Central memory CD8-positive, alpha-beta T cell (primary cell): ENCODE data around the gene NDOR1.

Experiments used
- ATAC-seq: fragments of 150-1000 bp; cut with Tn5 transposase; replicated peaks from 2 replicates; pipeline ENCODE4 v1.10.0; 2022; ENCODE audit warnings: mild to moderate bottlenecking, moderate FRiP score, moderate number of reproducible peaks; ENCODE audit not compliant: poor library complexity, severe bottlenecking; ENCODE audit errors: extremely low read depth
- DNase-seq, 2 donors: peaks; one replicate each; pipeline ENCODE4 v3.0.0; 2021; ENCODE audit warnings: low spot score in 2 of 2
- H3K27ac Mint-ChIP-seq: one replicate; pipeline ENCODE4 v1.8.0; 2022; ENCODE audit warnings: low read depth, mild to moderate bottlenecking, moderate library complexity, mixed read lengths
- H3K27me3 Mint-ChIP-seq: one replicate; pipeline ENCODE4 v1.8.0; 2022; ENCODE audit warnings: mixed read lengths
- H3K36me3 Mint-ChIP-seq: one replicate; pipeline ENCODE4 v1.8.0; 2022; ENCODE audit warnings: mild to moderate bottlenecking, moderate library complexity, mixed read lengths; ENCODE audit not compliant: insufficient read depth
- H3K4me1 Mint-ChIP-seq: one replicate; pipeline ENCODE4 v1.8.0; 2022; ENCODE audit warnings: mixed read lengths
- H3K4me3 Mint-ChIP-seq: one replicate; pipeline ENCODE4 v1.8.0; 2022; ENCODE audit warnings: mild to moderate bottlenecking, moderate library complexity, mixed read lengths
- H3K9me3 Mint-ChIP-seq: one replicate; pipeline ENCODE4 v1.8.0; 2022; ENCODE audit warnings: mixed read lengths

Gene NDOR1

DNA sequence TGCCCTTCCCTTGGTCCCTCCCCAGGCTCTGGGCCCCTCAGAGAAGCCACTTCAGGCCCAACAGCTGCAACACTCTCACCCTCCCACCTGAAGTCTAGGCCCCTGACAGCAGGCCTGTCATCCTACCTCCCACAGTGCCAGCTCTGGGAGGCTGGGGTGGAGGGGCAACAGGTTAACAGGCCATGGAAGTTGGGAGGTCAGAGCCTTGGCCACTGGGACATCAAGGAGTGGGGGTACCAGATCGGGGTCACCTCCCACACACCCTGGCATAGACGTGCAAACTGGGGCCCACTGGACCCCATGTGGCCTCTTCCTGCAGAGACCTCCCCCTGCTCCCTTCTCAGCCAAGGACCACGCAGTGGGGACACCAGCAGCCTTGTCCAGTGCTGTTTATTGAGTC is 14.3 kb upstream of the NDOR1 start:
- Mint-ChIP-seq H3K4me3 (peak overlapping the region; percentile 63), H3K36me3 (peaks cover 20% of the 10 kb centered on the region), H3K9me3 (no peaks in the 10 kb centered on the region), H3K4me1 (peaks cover 18% of the 10 kb centered on the region), H3K27ac (peak overlapping the region; percentile 87), H3K27me3 (no peaks in the 10 kb centered on the region)
- ATAC-seq (no peak), DNase-seq (no peak)

- no peak for ATAC-seq
- no peak for DNase-seq
- Mint-ChIP-seq H3K9me3 (no peaks in the 10 kb centered on the region), H3K4me1 (peaks cover 18% of the 10 kb centered on the region), H3K4me3 (no peak overlapping the region), H3K36me3 (peaks cover 20% of the 10 kb centered on the region), H3K27ac (no peak overlapping the region), H3K27me3 (no peaks in the 10 kb centered on the region)
Measured at GRCh38 chr9:137191691-137192447, 13.6 kb upstream of the NDOR1 start.

DNA sequence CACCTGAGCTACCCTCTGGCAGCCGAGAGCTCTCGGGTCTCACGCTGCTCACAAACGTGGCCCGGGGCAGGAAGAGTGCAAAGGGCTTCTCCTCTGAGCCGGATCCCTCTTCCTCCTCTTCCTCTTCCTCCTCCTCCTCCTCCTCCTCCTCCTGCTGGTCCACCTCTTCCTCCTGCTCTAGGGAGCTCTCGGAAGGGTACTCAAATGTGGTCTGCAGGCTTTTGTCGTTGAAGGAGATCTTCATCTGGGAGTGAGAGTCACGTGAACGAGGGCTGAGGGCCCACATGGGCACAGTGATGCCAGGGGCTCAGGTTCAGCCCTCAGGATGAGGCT is 13.1 kb upstream of the NDOR1 start:
- Mint-ChIP-seq H3K27ac (no peak overlapping the region), H3K4me1 (peaks cover 13% of the 10 kb centered on the region), H3K36me3 (peaks cover 19% of the 10 kb centered on the region), H3K27me3 (no peaks in the 10 kb centered on the region), H3K9me3 (no peaks in the 10 kb centered on the region), H3K4me3 (no peak overlapping the region)
- no peak for DNase-seq
- ATAC-seq, result no peak

DNA sequence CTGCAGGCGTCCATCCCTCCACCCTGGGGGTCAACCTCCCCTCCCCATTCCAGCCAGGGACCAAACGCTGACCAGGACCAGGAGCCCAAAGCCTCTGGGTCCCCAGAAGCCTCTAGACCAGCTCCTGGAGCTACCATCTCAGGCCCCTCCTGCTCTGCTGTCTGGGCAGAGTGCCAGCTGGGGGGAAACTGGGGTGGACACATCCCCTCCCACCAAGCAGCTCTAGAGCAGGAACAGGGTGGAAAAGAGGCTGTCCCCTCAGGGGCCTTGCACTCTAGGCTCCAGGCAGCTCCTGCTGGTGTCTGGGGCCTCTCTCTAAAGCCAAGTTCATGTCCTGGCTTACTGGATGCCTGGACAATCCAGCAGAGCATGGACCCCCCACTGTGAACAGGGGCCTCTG is 12.6 kb upstream of the NDOR1 start:
- Mint-ChIP-seq H3K27ac (no peak overlapping the region), H3K4me1 (peaks cover 9% of the 10 kb centered on the region), H3K4me3 (no peak overlapping the region), H3K27me3 (no peaks in the 10 kb centered on the region), H3K9me3 (no peaks in the 10 kb centered on the region), H3K36me3 (peaks cover 15% of the 10 kb centered on the region)
- ATAC-seq (no peak), DNase-seq (no peak)

DNA sequence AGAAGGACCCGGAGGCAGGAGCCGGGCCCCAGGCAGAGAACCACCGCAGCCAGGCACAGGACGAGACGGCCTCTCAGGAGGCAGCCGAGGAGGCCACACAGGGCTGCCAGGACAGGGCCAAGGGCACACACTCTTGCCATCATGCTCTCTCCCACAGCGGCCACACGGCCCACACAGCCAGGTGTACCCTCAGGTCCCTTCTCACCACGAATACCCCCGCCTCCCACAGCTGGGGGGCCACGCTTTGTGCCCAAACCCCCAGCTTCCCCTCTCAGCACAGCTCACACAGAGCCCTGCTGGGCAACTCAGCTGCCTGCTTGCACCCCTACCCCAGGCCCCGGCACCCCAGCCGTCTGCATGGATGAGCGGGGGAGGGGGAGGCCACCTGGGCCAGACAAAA is 11.7 kb upstream of the NDOR1 start:
- H3K27ac Mint-ChIP-seq, result no peak overlapping the region
- DNase-seq, result no peak

DNA sequence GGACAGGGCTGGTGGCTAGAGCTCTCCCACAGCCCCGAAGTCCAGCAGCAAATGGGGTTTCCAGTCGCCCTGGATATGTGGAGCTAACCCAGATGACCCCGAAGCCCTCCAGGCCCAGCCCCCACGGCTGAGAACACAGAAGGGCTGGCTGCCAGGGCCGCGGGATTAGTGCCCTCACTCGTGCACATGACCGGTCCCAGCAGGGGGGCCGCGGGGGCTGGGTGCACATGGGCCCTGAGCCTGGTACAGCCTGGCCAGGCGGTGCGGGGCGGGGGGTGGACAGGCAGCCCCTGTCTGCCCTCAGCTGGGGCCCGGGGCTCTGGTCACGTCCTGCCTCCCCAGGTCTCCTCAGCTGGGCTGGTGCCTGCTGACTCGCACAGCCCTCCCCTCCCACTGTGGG is 11.1 kb upstream of the NDOR1 start:
- Mint-ChIP-seq H3K4me1 (peaks cover 3% of the 10 kb centered on the region), H3K27ac (no peak overlapping the region), H3K9me3 (no peaks in the 10 kb centered on the region), H3K27me3 (no peaks in the 10 kb centered on the region), H3K36me3 (peaks cover 4% of the 10 kb centered on the region), H3K4me3 (no peak overlapping the region)
- no peak for DNase-seq
- ATAC-seq, result no peak

More for the DNA sequence above, 11.7 kb upstream of the NDOR1 start:
- Mint-ChIP-seq H3K4me1 (peaks cover 9% of the 10 kb centered on the region), H3K36me3 (peaks cover 8% of the 10 kb centered on the region), H3K9me3 (no peaks in the 10 kb centered on the region), H3K4me3 (no peak overlapping the region), H3K27me3 (no peaks in the 10 kb centered on the region)
- ATAC-seq, result no peak

DNA sequence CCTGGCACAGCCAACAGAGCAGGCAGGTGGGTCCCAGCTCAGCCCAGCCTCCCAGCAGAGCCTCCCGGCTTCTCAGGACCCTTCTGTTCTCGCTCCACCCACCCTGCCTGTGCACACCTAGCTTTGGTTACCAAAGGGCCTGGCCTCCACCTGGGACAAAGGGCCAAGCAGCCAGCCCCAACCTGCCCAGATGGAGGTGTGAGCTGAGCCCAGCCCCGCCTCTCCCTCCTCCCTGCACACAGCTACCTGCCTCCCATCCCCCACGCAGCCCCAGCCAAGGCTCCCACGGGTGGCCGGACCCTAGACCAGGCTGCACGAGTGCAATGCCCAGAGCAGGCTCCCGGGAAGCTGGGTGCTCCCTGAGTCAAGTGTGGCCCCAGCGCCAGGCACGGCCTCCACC is 10.6 kb upstream of the NDOR1 start:
- H3K27me3 Mint-ChIP-seq, result no peaks in the 10 kb centered on the region
- no peak overlapping the region for H3K27ac Mint-ChIP-seq
- no peaks in the 10 kb centered on the region for H3K9me3 Mint-ChIP-seq
- H3K4me3 Mint-ChIP-seq, result no peak overlapping the region
- peaks cover 5% of the 10 kb centered on the region for H3K36me3 Mint-ChIP-seq
- DNase-seq, result no peak
- ATAC-seq, result no peak
- no peaks in the 10 kb centered on the region for H3K4me1 Mint-ChIP-seq

DNA sequence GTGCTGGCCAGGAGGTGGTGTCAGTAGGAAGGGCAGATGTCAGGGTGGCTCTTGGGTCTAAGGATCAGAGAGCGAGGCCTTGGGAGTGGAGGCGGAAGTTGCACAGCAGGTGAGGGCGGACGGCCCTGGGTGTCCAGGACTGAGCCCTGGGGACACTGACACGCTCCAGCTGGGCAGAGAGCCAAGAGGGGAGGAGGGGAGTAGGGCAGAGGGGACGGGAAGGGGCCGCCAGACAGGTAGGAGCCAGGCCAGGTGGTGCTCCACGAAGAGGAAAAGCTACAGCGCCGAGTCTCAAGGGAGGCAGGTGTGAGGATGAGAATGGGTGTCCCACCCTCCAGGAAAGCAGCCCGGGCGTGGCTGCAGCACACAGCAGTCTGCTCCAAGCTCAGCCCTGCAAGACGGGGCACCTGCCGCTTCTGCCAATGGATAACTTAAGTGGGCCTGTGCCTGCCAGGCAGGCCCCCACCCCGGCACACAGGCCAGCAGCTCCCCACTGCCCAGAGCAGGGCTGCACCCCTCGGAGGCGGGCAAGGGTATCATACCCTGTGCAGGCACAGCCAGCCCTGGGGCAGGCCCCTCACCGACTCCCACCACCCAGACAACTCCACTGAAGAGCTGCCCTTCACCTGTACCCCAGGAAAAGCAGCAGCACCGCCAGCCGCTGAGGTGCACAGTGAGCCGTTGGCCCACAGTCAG is 9.8 kb upstream of the NDOR1 start:
- no peaks in the 10 kb centered on the region for H3K9me3 Mint-ChIP-seq
- peaks cover 5% of the 10 kb centered on the region for H3K36me3 Mint-ChIP-seq
- ATAC-seq (no peak), DNase-seq (no peak)
- H3K4me3 Mint-ChIP-seq, result no peak overlapping the region
- no peaks in the 10 kb centered on the region for H3K27me3 Mint-ChIP-seq
- H3K27ac Mint-ChIP-seq, result no peak overlapping the region
- H3K4me1 Mint-ChIP-seq, result no peaks in the 10 kb centered on the region

GRCh38 chr9:137198051-137198901 is 7.2 kb upstream of the NDOR1 start:
- no peaks in the 10 kb centered on the region for H3K9me3 Mint-ChIP-seq
- H3K36me3 Mint-ChIP-seq, result peaks cover 5% of the 10 kb centered on the region
- H3K4me3 Mint-ChIP-seq, result peak overlapping the region; percentile 78
- no peak overlapping the region for H3K27ac Mint-ChIP-seq
- no peak for ATAC-seq
- no peak for DNase-seq
- H3K4me1 Mint-ChIP-seq, result peaks cover 11% of the 10 kb centered on the region
- no peaks in the 10 kb centered on the region for H3K27me3 Mint-ChIP-seq

- Mint-ChIP-seq H3K27ac (no peak overlapping the region), H3K27me3 (no peaks in the 10 kb centered on the region), H3K9me3 (no peaks in the 10 kb centered on the region), H3K4me3 (peak overlapping the region; percentile 78), H3K36me3 (peaks cover 5% of the 10 kb centered on the region), H3K4me1 (peaks cover 11% of the 10 kb centered on the region)
- ATAC-seq (no peak), DNase-seq (no peak)
Measured at GRCh38 chr9:137198902-137199283, 6.6 kb upstream of the NDOR1 start.

- peaks cover 5% of the 10 kb centered on the region for H3K36me3 Mint-ChIP-seq
- ATAC-seq (no peak), DNase-seq (no peak)
- H3K9me3 Mint-ChIP-seq, result no peaks in the 10 kb centered on the region
- H3K27me3 Mint-ChIP-seq, result no peaks in the 10 kb centered on the region
- peak overlapping the region; percentile 78 for H3K4me3 Mint-ChIP-seq
- peaks cover 18% of the 10 kb centered on the region for H3K4me1 Mint-ChIP-seq
- H3K27ac Mint-ChIP-seq, result no peak overlapping the region
Measured at GRCh38 chr9:137199411-137200121, 5.9 kb upstream of the NDOR1 start.
